GM18505 (cell line): Measurements from ENCODE around the gene RHOBTB3.

Source experiments
- ATAC-seq: cut with Tn5 transposase; IDR thresholded peaks from one replicate; pipeline ENCODE4 v1.9.1; 2021; ENCODE audit not compliant: unreplicated experiment
- POLR2A ChIP-seq: IDR thresholded peaks from 4 replicates; pipeline ENCODE4 v1.6.1; 2011; ENCODE audit warnings: borderline replicate concordance; ENCODE audit not compliant: insufficient read depth, insufficient read length; ENCODE audit errors: extremely low read depth

Gene RHOBTB3

DNA sequence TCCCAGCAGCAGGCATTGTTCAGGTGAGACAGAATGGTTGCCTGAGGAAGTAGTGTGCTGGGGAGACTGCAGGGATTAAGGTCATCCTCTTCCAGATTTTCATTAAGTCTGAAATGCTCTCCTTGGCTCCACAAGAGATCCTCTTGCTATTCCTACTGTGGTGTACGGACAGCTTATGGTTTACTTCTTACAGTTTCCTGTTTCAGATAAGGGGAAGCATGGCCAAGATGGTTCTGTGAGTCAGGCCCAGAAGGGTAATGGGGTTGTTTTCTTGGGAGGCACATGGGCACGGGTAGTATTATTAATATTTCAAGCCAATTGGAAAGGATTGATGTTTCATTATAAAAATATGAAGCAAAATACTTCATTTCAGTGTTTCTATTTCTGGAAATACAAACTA lies 48.5 kb downstream of the RHOBTB3 start:
- ATAC-seq = no peak
- TF ChIP-seq POLR2A = no peak

DNA sequence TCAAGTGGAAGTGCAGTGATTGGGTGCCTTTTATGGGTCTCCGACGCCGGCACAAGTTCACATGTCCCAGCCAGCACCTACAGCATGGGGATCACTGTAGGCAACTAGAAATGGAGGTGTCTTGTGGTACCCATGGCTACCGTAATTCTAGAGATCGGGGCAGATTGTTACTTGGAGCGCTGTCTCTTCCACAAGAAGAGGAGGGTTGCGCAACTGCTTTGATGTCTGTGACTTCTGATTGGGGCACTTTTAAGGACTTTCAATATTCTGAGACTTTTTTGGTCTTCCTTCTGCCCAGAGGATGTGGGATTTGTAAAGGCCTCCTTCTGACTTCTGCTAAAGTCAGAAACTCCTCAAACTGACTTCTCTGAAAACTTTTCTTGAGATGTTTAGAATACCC lies 49.5 kb downstream of the RHOBTB3 start:
- TF ChIP-seq POLR2A = no peak

GRCh38 chr5:95781101-95781583 lies 50.0 kb downstream of the RHOBTB3 start:
- no peak for TF ChIP-seq POLR2A

More for the DNA sequence above, 49.5 kb downstream of the RHOBTB3 start:
- ATAC-seq = no peak

DNA sequence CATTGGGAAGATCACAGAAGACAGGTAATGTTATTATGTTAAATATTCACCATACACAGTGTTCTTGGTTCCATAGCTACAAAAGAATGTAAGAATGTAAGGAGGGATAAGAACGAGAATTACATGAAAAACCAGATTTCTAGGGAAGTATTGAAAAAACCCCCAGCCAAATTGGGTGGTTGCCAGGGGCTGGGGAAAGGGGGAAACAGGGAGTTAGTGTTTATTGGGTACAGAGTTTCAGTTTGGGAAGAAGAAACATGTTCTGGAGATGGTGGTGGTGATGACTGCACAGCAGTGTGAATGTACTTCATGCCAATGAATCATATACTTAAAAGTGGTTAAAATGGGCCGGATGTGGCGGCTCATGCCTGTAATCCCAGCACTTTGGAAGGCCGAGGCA lies 51.0 kb downstream of the RHOBTB3 start:
- no peak for ATAC-seq

More at GRCh38 chr5:95781101-95781583, 50.0 kb downstream of the RHOBTB3 start:
- peak; percentile 91 for ATAC-seq

GRCh38 chr5:95783661-95784060 lies 52.5 kb downstream of the RHOBTB3 start:
- TF ChIP-seq POLR2A = no peak
- no peak for ATAC-seq

More for the DNA sequence above, 51.0 kb downstream of the RHOBTB3 start:
- no peak for TF ChIP-seq POLR2A

DNA sequence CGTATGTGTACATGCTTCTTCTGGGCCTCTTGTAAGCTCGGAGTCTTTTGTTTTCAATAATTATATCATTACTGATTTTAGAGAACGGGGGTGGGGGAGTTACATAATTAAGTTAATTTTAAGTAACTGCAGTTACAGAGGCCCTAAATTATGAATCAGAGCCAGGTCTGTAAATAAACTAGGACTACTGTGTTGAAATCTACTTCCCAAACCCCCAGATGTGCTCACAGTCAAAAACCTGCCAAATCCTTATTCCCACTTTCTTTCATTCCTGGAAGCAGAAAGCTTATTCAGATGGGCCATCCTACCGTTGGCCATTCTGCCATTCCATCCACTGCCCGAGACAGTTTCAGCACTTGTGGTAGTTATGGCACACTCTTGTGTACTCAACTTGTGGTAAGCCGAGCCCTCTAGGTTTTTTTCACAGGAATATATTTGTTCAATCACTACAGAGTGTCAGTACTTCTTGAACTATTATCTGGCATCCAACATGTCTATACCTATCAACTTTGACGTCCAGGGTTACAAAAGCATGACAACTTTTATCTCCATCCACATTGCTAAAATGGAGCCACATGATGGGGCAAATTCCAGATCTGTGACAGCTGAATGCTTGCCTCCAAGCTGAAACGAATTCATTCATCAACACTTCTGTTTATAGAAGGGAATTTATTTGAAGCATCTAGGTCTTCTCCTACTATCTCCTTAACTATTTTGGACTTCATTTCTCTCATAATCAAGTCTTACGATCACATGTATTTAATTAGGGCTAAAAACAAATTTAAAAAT lies 53.6 kb downstream of the RHOBTB3 start:
- no peak for ATAC-seq
- TF ChIP-seq POLR2A = no peak

GRCh38 chr5:95786821-95787418 lies 55.8 kb downstream of the RHOBTB3 start:
- ATAC-seq = no peak
- no peak for TF ChIP-seq POLR2A

- no peak for ATAC-seq
- TF ChIP-seq POLR2A = no peak
Measured at GRCh38 chr5:95788493-95788892, 57.4 kb downstream of the RHOBTB3 start.

DNA sequence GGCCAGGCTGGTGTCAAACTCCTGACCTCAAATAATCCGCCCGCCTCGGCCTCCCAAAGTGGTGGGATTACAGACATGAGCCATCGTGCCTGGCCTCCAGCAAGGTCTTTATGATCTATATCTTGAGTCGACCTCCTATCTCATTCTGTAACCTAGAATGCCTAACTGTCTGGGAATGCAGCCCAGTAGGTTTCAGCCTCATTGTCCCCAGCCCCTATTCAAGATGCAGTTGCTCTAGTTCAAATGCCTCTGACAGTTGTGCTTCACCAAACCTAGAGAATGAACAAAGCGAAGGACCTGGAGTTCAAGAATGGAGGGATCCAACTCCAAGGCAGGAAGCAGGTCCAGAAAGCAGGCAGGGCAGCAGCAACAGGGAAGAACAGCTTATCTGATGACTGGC lies 60.6 kb downstream of the RHOBTB3 start:
- no peak for ATAC-seq
- TF ChIP-seq POLR2A = no peak

DNA sequence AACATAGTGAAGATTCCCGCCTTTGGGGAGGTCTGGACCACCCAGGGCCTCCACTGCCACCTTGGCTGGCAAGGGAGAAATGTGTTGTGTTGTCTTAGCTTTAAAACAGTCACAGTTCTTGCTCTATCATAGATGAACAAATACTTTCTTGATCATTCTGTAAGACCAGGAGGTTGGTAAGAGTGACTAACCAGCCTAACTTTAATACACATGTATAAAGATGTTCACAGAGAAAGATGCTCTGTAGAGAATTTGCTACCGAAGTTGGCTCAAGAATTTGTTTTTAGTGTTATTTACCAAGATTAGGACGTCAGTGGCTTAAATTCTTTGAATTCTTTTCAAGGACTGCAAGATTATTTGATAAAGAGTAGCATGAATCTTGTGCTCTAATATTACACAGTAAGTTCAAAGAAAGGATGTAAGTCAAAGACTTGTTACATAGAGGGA lies 63.0 kb downstream of the RHOBTB3 start:
- TF ChIP-seq POLR2A = no peak

GRCh38 chr5:95797301-95797700 lies 66.2 kb downstream of the RHOBTB3 start:
- TF ChIP-seq POLR2A = no peak
- no peak for ATAC-seq

More for the DNA sequence above, 63.0 kb downstream of the RHOBTB3 start:
- ATAC-seq = no peak

DNA sequence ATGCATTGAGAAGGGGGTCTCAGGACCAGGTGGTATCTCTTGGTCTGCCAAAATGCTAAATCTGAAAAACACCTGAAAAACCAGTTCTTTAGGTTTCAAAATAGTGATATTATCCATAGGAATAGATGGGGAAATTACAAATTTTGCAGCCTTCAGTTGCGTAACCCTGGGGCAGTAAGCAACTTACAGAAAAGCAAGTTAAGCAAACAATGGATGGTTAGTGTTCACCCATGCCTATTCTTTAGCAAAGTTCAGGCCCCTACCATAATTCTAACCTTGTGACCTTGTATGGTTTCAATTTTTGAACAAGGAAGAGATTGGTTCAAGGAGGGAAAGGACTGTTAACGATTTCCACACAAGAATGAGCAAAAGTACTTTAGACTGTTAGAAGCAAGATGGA lies 66.9 kb downstream of the RHOBTB3 start:
- TF ChIP-seq POLR2A = no peak
- ATAC-seq = no peak

- TF ChIP-seq POLR2A = no peak
- no peak for ATAC-seq
Measured at GRCh38 chr5:95798545-95798944, 67.4 kb downstream of the RHOBTB3 start.
